ENCODE results near the gene CREBL2.
"Not testable (repeated sequence)": the region's sequence is repeated elsewhere in the genome, so short reads cannot be mapped to it uniquely, and the experiment has no call there.

CREBL2 gene

DNA sequence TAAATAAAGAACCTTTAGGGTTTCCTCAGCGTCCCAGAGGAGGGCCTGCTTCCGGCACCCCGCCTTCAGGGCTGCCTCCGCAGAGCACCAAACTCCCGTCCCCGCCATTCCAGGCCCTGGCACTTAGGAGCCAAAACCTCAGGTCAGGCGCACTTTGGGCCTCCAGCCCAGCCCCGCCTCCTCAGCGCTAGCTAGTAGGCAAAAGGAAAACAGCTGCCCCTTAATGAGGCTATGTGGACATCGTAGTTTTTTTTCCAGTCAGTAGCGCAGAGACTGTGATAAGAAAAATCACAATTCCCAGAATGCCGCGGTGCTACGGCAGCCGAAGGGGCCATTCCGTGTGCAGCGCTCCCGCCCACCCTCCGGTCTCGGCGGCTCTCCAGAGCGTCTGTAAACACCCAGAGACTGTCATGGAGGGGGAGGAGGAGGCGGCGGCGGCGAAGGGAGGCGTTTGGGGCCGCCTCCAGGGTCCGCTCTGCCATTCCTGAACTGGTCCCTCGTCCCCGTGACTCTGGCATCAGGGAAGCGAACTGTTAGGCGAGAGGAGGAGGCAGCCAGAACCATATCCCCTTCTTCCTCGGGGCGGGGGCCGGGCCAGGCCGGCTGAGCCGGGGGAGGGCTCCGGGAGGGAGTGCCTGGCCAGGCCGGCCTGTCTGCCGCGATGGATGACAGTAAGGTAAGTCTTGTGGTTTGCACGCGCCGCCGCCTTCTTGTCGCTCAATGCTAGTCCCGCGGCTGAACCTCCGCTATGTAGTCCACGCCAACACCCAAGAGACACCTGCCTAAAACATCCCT is at the start of gene CREBL2:
Gene CREBL2, plus strand, starts transcription at position 365 of the 795 bp plus-strand sequence. Its CDS starts 297 bp downstream, at position 662.
- DNase-seq: peak; percentile 95

GRCh38 chr12:12562016-12562483 is 49.6 kb upstream of the CREBL2 start:
- peak; percentile 42 for DNase-seq

GRCh38 chr12:12562585-12563261 is 49.0 kb upstream of the CREBL2 start, which contains the start of gene DUSP16:
DUSP16 (minus strand) TSS chr12:12562863; CDS start chr12:12521098, 41,765 bp downstream.
- peak; percentile 93 for DNase-seq

DNA sequence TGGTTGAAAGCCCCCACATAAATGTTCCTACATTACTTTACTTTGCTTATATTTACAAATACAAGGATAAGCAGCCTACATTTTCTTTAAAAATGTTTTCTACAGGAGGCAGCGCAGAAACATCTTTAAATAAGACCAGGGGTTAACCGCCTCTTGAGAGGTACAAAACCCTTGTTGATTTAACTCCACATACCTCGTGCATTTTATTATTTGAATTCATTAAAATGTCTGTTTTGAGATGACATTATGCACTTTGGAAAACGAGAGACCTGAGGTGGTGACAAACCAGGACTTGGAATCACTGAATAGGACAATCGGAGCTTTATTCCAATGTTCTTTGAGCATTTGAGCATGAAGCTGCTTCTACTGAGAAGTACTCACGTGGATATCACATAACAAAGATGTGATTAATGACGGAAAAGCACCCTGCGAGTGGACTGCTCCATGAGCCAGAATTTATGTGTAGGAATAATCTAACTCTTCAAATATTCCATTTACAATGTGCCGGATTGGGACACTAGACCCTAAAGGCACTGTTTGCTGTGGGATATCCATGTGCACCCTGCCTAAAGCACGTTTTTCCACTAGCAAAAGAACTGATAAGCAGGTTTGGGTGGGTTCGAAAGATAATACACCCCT is 48.3 kb upstream of the CREBL2 start:
- DNase-seq: peak; percentile 57

DNA sequence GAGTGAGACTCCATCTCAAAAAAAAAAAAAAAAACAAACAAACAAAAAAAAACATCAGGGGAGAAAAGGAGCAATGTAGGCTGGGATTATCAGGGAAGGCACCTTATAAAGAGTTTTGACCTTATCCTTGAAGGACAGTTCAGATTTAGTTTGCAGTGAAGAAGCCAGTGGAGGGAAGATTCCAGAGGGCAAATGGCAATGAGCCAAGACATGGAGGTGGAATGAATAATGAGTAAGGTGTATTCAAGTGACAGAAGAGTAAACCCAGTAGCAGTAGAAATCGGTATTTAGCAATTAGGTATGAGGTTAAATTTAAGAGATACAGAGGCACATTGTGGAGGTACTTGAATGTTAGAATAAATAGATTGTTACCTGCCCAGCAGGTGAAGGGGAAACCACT is 46.8 kb upstream of the CREBL2 start:
- no peak for DNase-seq

GRCh38 chr12:12565971-12566370 is 45.7 kb upstream of the CREBL2 start:
- not testable (repeated sequence) for DNase-seq

DNA sequence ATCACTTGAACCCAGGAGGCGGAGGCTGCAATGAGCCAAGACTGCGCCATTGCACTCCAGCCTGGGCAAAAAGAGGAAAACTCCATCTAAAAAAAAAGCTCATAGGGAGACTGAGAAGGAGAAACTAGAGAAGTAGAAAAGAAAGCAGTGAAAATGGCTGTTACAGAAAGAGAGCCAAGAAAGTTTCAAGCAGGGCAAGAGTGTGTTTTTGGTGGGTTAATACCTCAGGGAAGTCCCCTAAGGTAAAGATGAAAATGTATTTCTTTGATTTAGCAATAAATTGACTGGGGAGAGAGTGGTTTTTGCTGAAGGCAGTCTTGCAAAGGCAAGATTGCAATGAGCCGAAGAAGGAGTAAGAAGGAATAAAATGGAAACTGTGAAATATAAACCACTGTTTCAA is 39.0 kb upstream of the CREBL2 start:
- DNase-seq: no peak

- DNase-seq: no peak
Measured at GRCh38 chr12:12577786-12578185, 33.9 kb upstream of the CREBL2 start.

DNA sequence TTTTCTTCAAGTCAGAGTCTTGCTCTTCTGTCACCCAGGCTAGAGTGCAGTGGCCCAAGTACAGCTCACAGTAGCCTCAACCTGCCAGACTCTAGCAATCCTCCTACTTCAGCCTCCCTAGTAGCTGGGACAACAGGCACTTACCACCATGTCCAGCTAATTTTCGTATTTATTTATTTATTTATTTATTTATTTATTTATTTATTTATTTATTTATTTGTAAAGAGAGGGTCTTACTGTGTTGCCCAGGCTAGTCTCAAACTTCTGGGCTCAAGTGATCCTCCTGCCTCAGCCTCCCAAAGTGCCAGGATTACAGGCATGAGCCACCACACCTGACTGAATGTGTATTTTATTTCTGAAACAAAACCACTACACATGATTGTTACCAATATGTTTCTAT is 31.0 kb upstream of the CREBL2 start:
- DNase-seq: not testable (repeated sequence)

DNA sequence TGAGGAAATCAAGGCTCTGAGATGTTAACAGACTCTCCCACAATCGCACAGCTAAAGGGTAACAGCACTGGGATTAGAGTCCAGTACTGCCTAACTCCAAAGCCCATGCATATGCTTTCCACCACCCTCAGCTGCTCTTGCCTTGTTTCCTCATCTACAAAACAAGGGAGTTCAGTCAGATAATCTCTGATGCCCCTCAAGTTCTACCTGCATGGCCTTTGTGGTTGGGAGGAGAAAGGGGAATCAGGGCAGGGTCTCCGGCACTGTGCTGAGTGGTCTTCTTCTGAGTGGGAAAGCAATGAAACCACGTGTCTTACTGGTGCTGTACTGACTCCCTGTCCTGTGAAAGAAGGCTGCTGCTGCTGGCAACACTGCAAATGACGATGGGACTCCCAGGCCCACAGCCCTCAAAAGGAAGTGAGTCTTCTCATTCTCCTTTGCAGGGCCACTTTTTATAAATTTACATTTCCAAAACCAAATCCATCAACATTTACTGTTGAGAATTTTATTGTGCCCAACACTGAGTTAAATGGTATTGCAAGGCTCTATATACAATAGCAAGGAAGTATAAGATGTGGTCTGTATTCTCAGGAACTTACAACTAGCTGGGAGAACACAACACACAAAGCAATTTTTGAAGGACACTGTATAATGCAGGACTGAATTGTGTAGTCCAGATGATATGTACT is 29.3 kb upstream of the CREBL2 start:
- no peak for DNase-seq

DNA sequence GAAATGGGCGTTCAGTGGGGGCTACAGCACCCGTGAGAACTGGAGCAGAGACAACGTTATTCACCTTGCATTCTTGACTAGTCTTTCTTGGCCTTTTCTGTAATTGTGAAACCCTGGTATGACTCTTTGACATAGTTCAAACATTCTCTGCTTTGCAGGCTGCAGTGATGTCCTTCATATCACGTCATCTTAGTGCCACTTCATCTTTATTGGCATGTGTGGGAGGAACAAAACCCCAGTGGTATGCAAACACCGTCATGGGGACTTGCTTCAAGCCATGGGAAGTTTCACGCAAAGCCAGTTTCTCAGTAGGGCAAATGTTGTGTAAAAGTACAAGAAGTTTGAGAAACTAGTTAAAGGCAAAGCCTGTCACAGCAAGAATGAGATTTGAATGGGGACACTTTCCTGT is 28.8 kb upstream of the CREBL2 start:
- DNase-seq: no peak

DNA sequence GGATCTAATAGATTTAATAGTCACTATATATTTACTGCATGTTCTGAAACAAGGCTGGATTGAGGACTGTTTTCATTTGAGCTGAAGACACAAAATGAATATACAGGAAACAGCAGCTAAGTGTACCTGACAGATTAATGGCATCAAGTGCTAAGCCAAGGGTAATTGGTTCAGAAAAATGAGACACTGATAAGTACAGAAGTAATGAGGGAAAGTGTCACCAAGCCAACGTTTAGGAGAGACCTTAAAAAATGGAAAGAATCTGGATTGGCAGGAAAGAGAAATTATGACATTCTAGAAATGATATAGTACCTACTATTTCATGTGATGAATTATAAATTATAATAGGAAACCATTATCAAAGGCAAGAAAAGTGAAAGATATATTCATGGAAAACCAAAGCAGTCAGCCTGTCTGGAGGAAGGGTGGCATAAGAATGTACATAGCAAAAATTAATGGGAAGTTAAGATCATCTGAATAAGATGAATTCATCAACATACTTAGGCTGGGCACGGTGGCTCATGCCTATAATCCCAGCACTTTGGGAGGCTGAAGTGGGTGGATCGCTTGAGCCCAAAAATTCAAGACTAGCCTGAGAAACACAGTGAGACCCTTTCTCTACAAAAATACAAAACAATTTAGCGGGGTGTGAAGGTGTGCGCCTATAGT is 28.0 kb upstream of the CREBL2 start:
- no peak for DNase-seq

DNA sequence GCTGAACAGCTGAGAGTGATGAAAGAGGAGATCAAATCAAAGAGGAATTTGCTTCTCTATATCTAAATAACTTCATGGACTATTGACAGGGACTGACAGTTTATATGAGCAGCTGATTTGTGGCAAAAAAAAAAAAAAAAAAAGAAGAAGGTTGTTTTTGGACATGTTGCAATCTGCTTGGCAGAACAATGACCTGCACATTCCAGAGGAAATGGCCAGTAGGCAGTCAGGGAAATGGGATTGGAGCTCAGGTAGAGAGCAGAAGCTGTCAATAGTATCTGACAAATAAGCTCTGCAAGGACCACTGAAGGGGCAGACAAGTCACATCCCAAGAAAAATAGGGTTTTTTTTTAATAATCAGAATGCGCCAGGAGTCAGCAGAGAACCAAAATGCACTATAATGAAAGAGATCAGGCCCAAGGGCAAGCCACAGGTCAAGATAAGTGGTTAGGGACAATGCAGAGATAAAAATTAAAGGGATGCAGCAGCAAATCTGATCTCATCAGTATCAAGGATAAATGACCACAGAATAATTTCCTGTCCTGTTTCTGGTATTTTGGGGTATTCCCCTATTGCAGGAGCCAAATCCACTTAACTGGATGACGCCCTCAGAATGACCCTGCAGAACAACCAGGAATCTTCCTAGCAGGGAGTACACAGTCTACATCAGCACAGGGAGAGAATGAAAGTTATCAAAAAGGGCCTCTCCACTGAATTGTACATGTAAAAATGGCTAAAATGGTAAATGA is 26.4 kb upstream of the CREBL2 start:
- DNase-seq: no peak

- DNase-seq: no peak
Measured at GRCh38 chr12:12586879-12587675, 24.6 kb upstream of the CREBL2 start.

DNA sequence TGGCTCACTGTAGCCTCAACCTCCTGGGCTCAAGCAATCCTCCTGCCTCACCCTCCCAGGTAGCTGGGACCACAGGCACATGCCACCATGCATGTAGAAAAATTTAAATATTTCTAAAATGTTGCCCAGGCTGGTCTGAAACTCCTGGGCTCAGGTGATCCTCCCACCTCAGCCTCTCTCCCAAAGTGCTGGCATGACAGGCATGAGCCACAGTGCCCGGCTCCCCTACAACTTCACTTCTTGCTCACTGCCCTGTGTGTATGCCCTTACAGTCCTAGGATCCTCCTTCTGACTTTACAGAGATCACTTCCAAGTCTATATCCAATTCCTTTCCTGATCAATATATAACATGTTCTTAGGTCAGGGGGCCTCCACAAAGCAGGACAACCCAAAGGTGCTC is 23.8 kb upstream of the CREBL2 start:
- no peak for DNase-seq

GRCh38 chr12:12588436-12588835 is 23.2 kb upstream of the CREBL2 start:
- DNase-seq: not testable (repeated sequence)

GRCh38 chr12:12590961-12591360 is 20.7 kb upstream of the CREBL2 start:
- DNase-seq: no peak

DNA sequence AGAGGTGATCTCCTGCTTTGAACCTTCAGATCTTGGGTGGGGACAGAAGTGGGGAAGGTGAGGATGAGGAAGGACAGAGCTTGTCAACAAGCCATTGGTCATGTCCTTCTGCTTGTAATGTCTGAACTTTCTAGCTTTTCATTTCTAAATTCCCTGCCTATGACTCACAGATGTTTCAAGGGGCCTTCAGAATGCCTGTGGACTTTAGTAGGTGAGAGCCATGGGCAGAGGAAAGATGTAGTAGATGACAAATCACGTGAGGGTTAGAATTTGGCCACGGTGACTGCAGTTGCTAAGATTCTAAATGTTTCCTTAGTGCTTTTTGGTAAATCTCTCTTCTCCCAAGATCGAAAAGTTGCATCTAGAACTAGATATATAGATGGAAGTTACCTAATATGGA is 18.7 kb upstream of the CREBL2 start:
- DNase-seq: no peak

- DNase-seq: not testable (repeated sequence)
Measured at GRCh38 chr12:12595929-12596328, 15.7 kb upstream of the CREBL2 start.

- DNase-seq: not testable (repeated sequence)
Measured at GRCh38 chr12:12596598-12596997, 15.1 kb upstream of the CREBL2 start.

DNA sequence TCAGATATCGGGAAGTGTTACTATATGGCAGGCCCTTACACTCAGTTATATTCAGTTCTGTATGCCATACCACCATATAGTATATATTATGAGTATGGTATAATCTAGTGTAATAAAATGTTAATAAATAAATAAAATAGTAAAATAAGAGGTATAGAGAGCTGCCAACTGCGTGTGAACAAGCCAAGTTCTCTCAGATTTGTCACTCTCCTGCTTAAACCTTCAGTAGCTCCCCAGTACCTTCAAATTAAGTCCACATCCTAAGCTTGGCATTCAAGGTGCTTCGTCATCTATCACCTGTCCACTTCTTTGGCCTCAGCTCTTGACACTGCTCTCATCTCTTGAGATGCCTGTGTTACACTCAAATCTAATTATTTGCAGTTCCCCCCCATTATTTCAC is 12.8 kb upstream of the CREBL2 start:
- no peak for DNase-seq
